ENCODE data around the gene TXNDC15.
A peak's percentile ranks its signal among the peaks of the same experiment; 100 is the strongest.
"Not testable (repeated sequence)": the region's sequence is repeated elsewhere in the genome, so short reads cannot be mapped to it uniquely, and the experiment has no call there.

Gene TXNDC15, protein sequence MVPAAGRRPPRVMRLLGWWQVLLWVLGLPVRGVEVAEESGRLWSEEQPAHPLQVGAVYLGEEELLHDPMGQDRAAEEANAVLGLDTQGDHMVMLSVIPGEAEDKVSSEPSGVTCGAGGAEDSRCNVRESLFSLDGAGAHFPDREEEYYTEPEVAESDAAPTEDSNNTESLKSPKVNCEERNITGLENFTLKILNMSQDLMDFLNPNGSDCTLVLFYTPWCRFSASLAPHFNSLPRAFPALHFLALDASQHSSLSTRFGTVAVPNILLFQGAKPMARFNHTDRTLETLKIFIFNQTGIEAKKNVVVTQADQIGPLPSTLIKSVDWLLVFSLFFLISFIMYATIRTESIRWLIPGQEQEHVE

GRCh38 chr5:134873987-134874830, at the start of gene TXNDC15:
TXNDC15 (plus strand) TSS chr5:134874371; CDS start chr5:134874428, 57 bp downstream.
- peak; percentile 70 for DNase-seq

- no peak for DNase-seq
Measured at GRCh38 chr5:134824681-134825080, 49.5 kb upstream of the TXNDC15 start.

DNA sequence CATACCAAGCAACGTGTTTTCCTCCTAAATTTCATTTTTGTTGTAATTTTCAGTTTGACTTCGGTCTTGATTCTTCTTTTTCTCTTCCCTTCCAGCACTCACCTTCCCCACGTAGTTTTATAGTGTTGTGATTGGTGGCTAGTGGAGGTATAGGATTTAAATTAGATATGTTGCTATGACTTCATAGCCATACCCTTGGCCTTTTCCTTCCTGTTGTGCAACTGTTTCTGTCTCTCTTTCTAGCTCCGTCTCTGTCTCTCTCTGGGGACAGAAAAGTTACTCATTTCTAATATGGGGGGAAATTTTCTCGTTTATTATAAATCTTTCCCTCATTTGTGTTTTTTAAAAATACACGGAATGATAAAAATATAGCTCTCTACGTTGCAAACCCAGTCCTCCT, 49.0 kb upstream of the TXNDC15 start:
- no peak for DNase-seq

- DNase-seq: no peak
Measured at GRCh38 chr5:134833340-134834032, 40.7 kb upstream of the TXNDC15 start.

DNA sequence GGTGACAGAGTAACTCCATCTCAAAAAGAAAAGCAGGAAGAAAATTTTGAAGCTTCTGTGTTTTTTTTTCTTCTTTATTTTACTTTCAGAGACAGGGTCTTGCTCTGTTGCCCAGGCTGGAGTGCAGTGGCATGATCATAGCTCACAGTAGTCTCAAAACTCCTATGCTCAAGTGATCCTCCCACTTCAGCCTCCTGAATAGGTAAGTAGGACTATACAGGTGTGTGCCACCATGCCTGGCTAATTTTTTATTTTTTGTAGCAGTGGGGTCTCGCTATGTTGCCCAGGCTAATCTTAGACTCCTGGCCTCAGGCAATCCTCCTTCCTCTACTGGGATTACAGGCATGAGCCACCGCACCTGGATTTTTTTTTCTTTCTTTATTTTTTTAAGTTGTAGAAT, 38.5 kb upstream of the TXNDC15 start:
- no peak for DNase-seq

DNA sequence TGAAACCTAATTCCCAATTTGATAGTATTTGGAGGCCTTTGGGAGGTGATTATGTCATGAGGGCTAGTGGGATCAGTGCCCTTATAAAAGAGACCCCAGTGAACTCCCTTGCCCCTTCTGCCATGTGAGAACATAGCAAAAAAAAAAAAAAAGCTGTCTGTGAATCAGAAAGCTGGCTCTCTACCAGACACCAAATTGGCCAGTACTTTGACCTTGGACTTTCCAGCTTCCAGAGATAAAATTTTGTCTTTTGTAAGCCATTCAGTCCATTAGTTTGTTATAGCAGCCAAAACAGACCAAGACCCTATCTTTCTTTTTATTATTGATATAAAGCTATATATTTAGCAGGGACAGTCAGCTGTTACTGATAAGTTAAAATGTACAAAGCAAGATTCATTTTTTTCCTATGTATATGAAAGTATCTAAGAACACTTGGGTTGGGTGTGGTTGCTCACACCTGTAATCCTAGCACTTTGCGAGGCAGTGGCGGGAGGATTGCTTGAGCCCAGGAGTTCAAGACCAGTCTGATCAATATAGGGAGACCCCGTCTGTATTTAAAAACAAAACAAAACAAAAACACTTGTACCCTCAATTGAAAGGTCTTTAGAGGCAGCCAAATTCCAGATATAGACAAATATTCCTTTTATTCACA, 36.5 kb upstream of the TXNDC15 start:
- DNase-seq: no peak

- DNase-seq: not testable (repeated sequence)
Measured at GRCh38 chr5:134838361-134838760, 35.8 kb upstream of the TXNDC15 start.

DNA sequence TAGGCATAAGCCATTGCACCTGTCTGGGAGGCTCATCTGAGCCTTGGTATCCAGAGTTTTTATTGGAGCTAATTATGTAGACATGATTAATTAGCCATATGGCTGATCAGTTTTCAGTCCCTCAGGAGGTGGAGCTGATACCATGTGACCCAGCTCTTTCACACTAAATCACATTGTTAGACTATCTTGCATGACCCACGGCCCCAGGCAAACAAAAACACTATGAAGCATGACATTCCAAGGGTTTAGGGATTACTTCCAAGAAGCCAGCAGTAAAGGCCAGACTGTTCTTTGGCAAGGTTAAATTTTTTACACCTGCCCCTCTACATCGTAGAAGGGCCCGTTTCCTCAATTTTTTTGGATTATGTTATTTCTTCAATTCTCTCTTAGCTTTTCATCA, 33.4 kb upstream of the TXNDC15 start:
- DNase-seq: no peak

DNA sequence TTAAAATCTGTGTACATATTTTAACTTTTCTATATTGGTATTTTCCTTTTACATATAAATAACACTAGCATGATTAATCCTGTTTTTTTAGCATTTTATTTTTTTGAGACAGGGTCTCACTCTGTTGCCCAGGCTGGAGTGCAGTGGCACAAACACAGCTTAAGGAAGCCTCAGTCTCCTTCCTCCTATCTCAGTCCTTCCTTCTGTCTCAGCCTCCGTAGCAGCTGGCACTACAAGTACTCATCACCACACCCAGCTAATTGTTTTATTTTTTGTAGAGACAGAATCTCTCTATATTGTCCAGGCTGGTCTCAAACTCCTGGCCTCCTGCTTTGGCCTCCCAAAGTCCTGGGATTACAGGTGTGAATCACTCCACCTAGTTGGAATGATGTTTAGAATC, 29.9 kb upstream of the TXNDC15 start:
- DNase-seq: no peak

DNA sequence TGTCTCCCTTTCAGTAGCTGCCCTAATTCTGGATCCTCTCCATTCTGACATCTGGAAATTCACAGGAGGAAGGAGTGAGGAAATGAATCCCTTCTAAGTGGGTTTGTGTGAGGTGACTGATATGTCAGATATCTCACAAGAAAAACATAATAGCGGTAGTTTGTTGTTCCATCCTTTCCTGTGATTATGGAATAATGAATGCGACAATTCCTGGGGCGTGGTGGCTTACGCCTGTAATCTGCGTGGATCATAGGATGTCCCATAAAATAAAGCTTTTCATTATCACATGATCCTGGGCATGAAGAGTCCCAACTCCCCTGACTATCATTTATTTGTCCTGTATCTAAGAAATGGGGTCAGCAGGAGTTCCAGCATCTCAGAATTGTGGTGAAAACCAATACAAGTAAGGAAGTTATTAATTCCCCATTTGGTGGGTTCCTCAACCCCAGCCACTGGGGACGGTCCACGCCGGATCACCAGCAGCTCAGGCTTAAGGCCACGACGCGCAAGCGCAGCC, 28.8 kb upstream of the TXNDC15 start:
- no peak for DNase-seq

DNA sequence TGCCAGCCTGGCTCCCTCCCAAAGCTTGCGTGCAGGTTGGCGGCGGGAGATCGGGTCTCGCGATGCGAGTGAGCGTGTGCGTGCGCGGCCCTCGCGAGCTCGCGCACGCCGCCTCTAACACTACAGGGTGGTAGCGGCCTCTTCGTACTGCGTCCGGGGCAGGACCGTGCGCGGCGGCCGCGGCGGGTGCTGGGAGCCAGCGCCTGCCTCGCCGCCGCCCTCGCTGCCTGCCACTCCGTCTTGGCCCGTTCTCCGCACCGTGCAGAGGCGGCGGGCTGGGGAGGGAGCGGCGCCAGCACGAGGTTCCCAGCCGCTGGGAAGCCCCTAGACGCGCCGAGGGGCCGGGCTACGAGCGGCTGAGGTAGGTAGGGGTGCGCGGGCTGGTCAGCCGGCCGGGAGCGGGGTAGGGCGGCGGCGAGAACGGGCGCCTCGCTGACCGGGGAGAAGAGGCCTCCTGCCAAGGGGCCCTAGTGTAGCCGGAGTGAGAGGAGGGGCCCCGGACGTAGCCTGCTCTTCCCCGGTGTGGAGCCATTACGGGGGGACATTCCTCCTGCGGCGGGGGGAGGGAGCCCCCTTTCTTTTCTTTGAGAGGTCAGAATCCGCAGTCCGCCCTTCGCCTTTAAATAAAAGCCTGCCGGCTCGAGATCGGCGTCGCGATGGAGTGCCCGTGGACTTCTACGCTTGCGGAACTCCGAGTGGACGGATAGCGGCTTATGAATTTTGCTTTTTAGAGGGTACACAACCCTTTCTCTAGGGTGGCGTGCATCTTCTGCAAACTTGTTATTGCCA, 28.1 kb upstream of the TXNDC15 start, which contains the start of gene C5orf24:
C5orf24 (plus strand) TSS at position 117 of the 789 bp plus-strand sequence. CDS start 8,933 bp downstream, outside the sequence.
- DNase-seq: peak; percentile 63

GRCh38 chr5:134846641-134846960, 27.6 kb upstream of the TXNDC15 start:
- DNase-seq: peak; percentile 26

DNA sequence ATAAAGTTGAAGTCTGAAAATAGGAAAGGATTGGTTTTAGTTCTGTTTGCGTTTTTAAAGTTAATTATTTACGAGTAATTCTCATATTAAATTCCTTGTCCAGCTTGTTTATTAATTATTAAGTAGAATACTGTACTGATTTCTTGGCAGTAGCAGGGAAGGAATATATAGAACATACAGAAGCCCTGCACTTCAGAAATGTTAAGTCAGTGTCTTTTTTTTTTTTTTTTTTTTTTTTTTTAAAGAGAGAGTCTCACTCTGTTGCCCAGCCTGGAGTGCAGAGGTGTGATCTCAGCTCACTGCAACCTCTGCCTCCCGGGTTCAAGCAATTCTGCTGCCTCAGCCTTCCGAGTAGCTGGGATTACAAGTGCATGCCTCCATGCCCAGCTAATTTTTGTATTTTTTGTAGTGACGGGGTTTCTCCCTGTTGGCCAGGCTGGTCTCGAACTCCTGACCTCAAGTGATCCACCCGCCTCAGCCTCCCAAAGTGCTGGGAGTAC, 24.7 kb upstream of the TXNDC15 start:
- DNase-seq: not testable (repeated sequence)

- no peak for DNase-seq
Measured at GRCh38 chr5:134851307-134851923, 22.8 kb upstream of the TXNDC15 start.

- DNase-seq: not testable (repeated sequence)
Measured at GRCh38 chr5:134856465-134856864, 17.7 kb upstream of the TXNDC15 start.

DNA sequence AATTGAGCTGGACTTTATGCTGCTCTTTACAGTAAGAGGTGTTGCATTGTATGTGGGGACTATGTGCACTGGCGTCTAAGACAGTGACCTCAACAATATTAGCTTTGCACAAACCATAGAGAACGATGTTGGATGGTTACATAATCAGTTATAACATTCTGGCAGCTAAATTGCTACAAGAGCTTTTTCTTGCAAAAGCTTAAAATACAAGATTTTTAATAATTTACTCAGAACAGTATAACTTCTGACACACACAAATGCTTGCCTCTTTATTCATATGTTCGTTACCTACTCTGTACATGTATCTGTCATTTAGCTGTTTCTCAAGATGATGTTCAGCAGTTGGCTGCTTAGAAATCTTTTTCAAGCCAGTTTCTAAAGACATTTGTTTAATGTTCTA, 16.8 kb upstream of the TXNDC15 start:
- no peak for DNase-seq

DNA sequence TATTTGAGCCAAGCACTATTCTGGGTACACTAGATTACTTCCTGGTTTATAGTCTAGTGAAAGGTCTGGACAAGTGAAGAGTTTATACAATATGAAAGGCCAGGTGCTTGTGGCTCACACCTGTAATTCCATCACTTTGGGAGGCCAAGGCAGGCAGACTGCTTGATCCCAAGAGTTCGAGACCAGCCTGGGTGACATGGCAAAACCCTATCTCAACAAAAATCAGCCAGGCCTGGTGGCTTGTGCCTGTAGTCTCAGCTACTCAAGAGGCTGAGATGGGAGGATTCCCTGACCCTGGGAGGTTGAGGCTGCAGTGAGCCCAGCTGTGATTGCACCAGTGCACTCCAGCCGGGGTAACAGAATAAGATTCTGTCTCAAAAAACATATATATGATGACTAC, 9.5 kb upstream of the TXNDC15 start:
- no peak for DNase-seq

- DNase-seq: peak; percentile 24
Measured at GRCh38 chr5:134873494-134873893, 677 bp upstream of the TXNDC15 start.

DNA sequence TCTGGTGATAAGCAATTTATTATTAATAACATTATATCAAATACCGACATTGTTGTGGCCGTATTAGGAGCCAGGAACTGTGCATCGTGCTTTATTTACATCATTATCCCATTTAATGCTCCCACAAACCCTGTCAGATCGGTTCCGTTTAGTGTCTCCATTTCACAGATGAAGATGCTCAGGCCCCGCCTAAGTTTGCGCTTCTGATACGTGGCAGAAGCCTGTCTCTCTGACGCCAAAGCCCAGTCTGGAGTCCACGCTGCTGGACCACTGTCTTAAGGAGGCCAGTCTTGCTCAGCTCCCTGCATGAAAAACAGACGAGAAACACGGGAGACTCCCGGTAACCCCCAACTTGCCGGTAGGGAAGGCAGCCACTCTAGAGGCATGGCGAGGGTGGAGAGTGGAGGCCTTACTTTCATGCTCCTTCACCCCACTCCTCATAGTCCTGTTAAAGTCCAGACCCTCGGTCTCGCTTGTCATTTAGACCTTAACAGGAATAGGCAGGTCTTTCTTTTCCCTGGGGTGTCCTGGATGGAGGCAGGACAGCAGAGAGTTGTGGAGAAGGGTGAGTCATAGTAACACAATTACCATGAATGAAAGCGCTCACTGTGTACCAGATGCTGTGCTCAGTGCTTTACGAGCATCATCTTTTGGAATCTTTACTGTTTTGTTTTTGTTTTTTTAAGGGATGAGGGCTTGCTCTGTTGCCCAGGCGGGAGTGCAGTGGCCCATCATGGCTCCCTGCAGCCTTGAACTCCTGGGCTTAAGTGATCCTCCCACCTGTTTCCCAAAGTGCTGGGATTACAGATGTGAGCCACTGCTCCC, 872 bp downstream of the TXNDC15 start:
- peak; percentile 37 for DNase-seq

GRCh38 chr5:134877159-134877558, 3.0 kb downstream of the TXNDC15 start:
- no peak for DNase-seq
